Left forelimb (tissue), 1 donor: ENCODE results near the gene ATP13A3.
"Not testable (repeated sequence)": the region's sequence is repeated elsewhere in the genome, so short reads cannot be mapped to it uniquely, and the experiment has no call there.

Experiments
- DNase-seq: peaks from one replicate; pipeline ENCODE4 v3.0.0-alpha.2; 2018; ENCODE audit warnings: low spot score

The ATP13A3 gene

DNA sequence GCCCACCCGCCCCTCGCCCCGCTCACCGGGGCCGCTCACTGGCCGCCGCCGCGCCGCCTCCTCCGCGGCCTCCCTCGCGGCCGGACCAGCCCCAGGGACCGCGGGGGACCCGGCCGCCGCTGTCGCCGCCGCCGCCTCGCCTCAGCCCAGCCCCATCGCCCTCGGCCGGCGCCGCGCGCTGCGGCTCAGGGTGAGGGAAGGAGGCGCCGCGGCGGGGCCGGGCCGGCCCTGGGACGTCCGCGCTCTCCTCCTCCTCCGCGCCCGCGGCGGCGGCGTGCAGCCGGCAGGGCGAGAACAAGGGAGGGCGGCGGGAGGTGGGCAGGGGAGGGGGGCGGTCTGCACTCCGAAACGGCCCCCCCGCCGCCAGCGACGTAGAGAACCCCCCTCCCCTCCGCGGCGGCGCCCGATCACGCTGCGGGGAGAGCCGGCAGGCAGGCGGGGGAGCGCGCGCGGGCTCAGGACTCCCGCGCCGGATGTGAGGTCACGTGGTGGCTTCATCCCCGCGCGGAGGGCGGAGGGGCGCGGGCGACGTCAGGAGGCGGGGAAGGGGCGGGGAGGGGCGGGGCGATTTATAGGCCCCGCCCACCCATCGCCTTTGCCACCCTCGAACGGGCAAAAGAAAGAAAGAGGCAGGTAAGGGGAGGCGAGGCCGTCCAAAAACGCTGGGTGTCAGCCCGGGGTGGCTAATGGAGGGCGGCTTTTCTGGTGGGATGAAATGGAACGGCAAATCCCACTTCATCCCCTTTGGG, at the start of gene ATP13A3:
Gene ATP13A3, minus strand, starts transcription at position 463 of the 749 bp plus-strand sequence. CDS start 24,812 bp downstream, outside the sequence.
- peak; percentile 92 for DNase-seq

GRCh38 chr3:194535199-194535598, 48.4 kb upstream of the ATP13A3 start:
- not testable (repeated sequence) for DNase-seq

DNA sequence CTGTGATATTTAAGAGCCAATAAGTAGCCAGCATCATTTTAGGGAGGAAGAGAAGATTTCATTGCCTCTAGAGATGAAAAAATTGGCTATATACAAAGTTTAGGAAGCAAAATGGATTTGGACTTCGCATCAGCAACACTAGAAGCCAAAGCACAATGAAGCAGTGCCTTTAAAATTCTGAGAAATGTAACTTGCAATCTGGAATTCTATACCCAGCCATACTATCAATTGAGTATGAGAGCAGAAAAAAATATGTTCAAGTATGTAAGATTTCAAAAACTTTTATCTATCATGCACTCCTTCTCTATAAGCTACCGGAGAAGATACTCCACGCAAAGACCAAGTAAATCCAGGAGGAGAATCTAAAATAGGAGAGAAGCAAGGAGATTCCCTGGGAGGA, 47.4 kb upstream of the ATP13A3 start:
- DNase-seq: no peak

- no peak for DNase-seq
Observed at GRCh38 chr3:194532591-194532990, 45.8 kb upstream of the ATP13A3 start.

- DNase-seq: no peak
Observed at GRCh38 chr3:194527726-194528125, 40.9 kb upstream of the ATP13A3 start.

- no peak for DNase-seq
Observed at GRCh38 chr3:194526164-194526563, 39.4 kb upstream of the ATP13A3 start.

GRCh38 chr3:194522579-194523046, 35.8 kb upstream of the ATP13A3 start:
- no peak for DNase-seq

GRCh38 chr3:194521510-194522260, 34.9 kb upstream of the ATP13A3 start:
- DNase-seq: no peak

DNA sequence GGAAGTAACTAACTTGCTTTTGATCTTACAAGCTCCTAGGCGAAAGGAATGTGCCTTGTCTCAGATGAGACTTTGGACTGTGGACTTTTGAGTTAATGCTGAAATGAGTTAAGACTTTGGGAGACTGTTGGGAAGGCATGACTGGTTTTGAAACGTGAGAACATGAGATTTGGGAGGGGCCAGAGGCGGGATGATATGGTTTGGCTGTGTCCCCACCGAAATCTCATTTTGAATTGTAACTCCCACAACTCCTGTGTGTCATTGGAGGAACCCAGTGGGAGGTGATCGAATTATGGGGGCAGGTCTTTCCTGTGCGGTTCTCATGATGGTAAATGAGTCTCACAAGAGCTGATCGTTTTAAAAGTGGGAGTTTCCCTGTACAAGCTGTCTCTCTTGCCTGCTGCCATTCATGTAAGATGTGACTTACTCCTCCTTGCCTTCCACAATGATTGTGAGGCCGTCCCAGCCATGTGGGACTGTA, 33.9 kb upstream of the ATP13A3 start:
- DNase-seq: not testable (repeated sequence)

DNA sequence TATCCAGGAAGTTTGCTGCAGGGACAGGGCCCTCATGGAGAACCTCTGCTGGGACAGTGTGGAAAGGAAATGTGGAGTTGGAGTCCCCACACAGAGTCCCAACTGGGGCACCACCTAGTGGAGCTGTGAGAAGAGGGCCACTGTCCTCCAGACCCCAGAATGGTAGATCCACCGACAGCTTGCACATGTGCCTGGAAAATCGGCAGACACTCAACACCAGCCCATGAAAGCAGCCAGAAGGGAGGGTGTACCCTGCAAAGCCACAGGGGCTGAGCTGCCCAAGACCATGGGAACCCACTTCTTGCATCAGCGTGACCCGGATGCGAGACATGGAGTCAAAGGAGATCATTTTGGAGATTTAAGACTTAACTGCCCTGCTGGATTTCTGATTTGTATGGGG, 33.4 kb upstream of the ATP13A3 start:
- DNase-seq: not testable (repeated sequence)

- no peak for DNase-seq
Observed at GRCh38 chr3:194518652-194519051, 31.9 kb upstream of the ATP13A3 start.

DNA sequence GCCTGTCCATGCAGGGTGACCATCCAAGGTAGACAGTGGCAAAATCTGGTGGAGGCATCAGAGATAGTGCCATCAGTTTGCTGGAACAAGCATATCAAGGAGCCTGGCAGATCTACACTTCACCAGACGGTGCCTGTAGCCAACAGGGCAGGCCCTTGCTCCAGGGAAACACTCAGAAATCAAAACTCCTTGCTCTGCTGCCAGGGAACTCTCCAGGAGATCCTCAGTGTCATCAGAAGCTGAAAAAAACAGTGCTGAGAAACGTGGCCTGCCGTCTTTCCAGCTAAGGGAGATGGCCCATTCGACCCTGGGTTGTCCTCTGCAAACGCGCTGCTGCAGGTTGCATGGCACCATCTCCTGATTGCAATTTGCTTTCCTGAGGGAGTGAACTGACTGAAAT, 30.5 kb upstream of the ATP13A3 start:
- DNase-seq: no peak

DNA sequence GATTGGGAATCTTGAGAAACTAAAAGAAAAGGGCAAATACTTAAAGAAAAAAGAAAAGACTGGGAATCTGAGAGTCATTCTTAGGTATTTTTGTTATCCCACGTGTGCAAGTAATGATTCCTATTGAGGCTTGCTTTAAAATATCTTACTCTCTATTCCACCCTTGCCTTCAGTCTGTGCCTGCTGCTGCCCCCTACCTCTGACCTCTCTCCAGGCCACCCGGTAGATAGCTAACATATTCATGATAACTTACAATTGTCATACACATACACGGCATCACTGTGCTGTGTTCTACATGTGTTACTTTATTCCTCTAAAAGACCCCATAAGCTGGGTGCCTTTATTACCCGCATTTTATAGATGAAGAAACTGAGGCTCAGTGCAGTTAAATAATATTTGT, 27.8 kb upstream of the ATP13A3 start:
- no peak for DNase-seq

DNA sequence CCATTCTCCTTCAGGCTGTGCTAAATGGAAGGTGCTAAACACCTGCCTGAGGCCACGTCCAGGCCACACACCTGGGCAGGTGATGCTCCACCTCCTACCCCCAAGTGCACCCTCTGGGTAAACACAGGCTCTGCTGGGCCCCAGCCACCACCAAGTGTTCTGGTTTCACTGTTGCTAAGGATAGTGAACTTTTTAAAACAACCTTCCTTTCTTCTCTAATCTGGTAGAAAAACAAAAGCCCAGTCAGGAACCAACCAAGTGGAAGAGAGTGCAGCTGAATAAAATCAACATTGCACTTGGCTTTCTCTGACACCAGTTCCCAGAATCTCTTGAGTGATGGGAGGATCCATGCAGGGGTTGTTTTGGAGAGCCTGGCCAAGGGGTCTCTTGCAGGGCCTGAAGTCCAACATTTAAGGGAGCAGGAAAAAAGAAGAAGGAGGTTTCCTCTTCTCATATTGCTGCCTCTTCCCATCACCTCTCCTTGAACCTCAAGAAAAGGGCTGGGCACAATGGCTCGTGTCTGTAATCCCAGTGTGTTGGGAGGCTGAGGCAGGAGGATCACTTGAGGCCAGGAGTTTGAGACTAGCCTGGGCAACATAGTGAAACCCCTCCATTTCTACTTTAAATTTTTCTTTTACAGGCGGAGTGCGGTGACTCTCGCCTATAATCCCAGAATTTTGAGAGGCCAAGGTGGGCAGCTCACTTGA, 26.2 kb upstream of the ATP13A3 start:
- no peak for DNase-seq

DNA sequence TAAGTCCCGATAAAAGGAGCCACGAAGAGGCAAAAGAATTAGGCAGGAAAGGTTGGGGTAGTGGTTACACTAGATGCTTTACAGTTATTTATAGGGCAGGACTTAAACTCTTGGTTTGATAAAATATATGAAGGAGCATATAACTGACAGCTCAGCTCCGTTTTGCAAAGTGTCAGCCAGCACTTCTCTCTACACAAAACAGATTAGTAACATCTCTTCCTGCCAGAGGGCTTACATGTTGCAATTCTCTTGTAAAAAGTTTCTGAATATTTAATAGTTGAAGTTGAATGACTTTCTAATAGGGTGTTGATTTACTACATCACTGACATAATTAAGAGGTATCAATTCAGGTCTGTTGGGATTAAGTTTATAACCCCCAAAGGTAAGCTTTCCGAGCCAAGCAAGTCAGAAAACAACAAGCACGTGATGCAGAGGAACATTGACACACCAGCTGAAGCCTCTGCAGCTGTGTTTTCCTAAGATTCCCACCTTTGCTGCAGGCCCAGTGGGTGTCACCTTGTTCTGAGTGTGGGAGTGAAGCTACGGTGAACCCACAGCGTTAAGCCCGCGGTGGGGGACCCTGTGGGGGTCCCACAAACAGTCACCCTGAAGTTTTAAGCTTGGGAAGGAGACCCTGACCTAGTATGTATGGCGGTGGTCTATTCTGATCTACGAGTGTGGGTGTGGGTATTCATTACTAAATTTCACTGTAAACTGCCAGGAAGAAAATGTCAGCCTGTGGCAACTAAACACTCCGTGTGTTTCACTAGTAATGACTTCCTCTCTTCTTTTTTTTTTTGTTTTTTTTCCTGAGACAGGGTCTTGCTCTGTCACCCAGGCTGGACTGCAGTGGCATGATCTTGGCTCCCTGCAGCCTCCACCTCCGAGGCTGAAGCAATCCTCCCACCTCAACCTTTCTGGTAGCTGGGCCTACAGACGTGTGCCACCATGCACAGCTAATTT, 22.0 kb upstream of the ATP13A3 start:
- DNase-seq: no peak

GRCh38 chr3:194507571-194507970, 20.8 kb upstream of the ATP13A3 start:
- no peak for DNase-seq

- no peak for DNase-seq
Observed at GRCh38 chr3:194505791-194506415, 19.1 kb upstream of the ATP13A3 start.

DNA sequence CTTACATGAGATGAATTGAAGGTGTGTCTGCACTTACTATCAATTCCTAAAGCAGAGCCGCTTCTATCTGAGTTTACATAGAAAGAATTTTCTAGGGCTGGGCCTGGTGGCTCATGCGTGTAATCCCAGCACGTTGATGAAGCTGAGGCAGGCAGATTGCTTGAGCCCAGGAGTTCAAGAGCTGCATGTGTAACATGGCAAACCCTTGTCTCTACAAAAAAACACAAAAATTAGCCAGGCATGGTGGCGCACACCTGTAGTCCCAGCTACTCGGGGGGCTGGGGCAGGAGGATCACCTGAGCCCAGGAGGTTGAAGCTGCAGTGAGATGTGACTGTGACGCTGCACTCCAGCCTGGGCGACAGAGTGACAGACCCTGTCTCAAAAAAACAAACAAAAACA, 18.1 kb upstream of the ATP13A3 start:
- DNase-seq: no peak

DNA sequence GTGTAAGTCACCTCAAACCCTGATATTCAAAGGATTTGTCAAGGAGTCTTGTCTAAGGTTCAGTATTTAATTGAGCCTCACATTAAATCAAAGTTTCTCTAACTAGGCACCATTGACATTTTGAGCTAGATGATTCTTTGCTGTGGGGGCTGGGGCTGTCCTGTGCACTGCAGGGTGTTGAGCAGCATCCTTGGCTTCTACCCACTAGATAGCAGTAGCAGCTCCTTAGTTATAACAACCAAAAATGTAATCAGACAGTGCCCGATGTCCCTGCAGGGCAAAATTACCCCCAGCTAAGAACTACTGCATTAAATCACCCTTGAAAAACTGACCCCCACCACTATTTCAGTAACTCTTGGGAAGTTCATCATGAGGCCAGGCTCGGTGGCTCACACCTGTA, 17.3 kb upstream of the ATP13A3 start:
- no peak for DNase-seq

DNA sequence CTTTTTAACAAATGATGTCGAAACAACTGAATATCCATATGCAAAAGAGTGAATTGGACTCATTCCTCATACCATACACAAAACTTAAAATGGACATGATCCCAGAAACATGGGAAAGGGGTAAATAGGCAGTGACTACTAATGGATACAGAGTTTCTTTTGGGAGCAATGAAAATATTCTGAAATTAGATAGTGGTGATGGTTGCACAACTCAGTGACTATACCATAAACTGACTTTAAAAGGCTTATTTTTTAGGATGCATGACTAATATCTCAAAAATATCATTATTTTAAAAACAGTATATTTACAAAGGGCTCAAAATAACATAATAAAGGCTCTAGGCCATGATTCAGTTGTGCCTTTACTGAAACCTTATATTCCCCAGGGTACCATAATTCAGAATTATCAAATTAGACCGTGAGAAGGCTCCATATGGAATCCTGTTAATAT, 16.3 kb upstream of the ATP13A3 start:
- no peak for DNase-seq

GRCh38 chr3:194500198-194500597, 13.4 kb upstream of the ATP13A3 start:
- no peak for DNase-seq
